HL-60/S4 treated with phorbol 12-myristate 13-acetate at 8.2 ng/mL for 4 days and 3 days (cell line): Measurements from ENCODE around the gene B3GAT3.
"Not testable (repeated sequence)": the region's sequence is repeated elsewhere in the genome, so short reads cannot be mapped to it uniquely, and the experiment has no call there.

Experiments used
- in situ Hi-C: fragments of 300-500 bp; cut with MboI; formaldehyde crosslinking; loops from 2 replicates; pipeline ENCODE4 v1.15.0; 2022; ENCODE audit warnings: low sequenced_read_pairs

Gene B3GAT3

GRCh38 chr11:62645946-62646824 is 24.4 kb upstream of the B3GAT3 start, which contains the start of gene GANAB:
Gene GANAB, minus strand, starts transcription at chr11:62646613. Its CDS starts 14 bp downstream, at chr11:62646599.
- in situ Hi-C loops = no loop called here

GRCh38 chr11:62645671-62645945 is 23.8 kb upstream of the B3GAT3 start:
- in situ Hi-C loops = no loop called here

GRCh38 chr11:62644220-62644619 is 22.4 kb upstream of the B3GAT3 start:
- in situ Hi-C loops = no loop called here

DNA sequence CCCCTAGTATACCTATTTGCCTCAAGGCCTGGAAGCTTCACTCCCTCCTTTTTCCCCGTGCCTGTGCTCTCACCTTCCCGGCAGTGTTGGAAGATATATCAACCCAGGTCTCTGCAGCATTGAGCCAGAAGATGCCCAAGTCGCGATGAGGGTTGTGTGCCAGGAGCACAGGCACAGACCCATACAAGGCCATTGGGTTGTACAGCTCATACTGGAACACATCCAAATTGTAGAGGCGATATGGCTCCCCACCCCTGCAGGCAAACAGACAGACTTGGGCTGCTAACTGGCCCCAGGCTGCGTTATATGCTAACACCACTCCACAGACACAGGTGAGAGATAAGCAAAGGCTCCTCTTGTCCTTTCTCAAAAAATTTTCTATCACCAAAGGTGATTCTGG is 10.7 kb upstream of the B3GAT3 start:
- in situ Hi-C loops = no loop called here

DNA sequence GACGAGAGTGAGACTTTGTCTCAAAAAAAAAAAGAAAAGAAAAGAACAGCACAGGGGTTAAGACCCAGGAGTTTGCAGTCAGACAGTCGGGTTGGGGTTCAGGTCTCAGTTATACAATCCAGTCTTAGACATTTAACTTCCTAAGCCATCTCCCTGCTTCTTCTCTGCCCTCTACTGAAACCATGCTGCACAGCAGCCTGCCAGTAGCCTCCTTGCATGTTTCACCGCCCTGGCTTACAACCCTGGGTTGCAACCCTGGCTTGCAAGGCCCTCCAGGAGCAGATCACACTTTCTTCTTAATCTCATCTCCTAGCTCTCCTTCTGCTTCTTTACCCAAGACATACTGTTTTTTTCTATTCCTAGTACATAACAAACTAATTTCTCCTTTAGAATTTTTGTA is 5.9 kb upstream of the B3GAT3 start:
- in situ Hi-C loops = no loop called here

DNA sequence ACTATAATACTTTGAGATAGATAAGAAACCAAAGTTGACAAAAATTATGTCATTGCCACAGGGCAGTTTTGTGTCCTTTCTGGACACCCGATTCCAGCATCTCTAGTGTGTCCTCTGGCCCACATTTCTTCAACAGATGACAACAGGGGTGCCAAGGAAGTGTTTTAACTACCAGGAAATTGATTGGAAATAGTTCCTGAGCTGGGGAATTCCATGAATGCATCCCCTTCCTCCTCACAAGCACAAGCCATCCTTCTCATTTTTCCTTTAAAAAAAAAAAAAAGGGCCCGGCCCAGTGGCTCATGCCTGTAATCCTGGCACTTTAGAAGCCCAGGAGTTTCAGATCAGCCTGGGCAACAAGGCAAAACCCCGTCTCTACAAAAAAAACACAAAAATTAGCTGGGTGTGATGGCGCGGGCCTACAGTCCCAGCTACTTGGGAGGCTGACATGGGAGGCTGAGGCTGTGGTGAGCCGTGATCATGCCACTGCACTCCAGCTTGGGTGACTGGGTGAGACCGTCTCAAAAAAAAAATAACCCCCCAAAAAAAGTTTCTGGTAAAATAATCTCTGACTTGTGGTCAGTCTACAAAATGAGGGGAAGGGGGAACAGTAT is 797 bp upstream of the B3GAT3 start:
- in situ Hi-C loops = no loop called here

- in situ Hi-C loops = no loop called here
These were observed 689 bp downstream of the B3GAT3 start for GRCh38 chr11:62621027-62621566.

GRCh38 chr11:62616957-62617356 is 4.8 kb downstream of the B3GAT3 start:
- in situ Hi-C loops = not testable (repeated sequence)

- in situ Hi-C loops = no loop called here
These were observed 6.3 kb downstream of the B3GAT3 start for GRCh38 chr11:62615521-62615920.

GRCh38 chr11:62614275-62614674 is 7.5 kb downstream of the B3GAT3 start:
- in situ Hi-C loops = no loop called here

DNA sequence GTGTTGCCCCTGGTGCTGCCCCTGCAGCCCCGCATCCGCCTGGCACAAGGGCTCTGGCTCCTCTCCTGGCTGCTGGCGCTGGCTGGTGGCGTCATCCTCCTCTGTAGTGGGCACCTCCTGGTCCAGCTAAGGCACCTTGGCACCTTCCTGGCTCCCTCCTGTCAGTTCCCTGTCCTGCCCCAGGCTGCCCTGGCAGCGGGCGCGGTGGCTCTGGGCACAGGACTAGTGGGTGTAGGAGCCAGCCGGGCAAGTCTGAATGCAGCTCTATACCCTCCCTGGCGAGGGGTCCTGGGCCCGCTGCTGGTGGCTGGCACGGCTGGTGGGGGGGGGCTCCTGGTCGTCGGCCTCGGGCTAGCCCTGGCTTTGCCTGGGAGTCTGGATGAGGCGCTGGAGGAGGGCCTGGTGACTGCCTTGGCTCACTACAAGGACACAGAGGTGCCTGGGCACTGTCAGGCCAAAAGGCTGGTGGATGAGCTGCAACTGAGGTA is 8.5 kb downstream of the B3GAT3 start:
- in situ Hi-C loops = no loop called here

DNA sequence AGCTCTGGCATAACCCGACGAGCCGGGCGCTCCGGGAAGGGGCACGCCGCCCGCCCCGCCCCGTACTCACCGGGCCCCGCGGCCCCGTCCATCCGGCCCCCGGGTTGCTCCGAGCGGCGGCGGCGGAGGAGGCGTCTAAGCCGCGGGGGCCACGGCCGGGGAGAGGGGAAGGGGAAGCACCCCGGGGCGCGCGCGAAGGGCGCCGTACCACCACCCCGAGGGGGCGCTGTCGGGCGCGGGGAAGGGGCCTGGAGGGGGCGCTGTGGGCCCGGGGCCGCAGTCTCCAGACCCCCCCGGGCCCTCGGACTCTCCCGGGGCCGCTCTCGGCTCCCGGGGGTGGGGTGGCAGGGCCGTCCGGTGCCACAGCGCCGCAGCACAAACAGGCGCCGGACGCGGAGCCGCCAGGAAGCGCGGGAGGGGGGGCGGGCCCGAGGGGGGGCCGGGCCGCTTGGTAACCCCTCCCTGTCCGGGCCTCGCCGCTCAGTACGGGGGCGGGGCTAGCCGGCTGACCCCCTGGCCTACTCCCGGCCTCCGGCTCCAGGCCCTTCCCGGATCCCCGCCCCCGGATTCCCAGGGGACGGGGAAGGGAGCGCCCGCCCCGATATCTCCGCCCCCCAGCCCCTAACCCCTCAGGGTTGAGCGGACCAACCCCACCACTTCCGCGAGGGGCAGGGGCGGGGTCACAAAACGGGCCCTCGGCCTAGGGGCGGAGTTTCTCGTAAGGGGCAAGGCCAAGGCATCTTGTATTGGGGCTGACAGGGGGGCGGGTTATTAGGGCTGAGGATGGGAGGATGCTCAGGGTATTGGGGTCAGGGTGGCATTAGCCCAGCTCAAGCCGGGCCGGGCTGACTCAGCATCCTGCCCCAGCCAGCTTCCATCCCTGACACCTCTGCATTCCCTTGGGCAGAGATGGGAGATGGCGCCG is 9.2 kb downstream of the B3GAT3 start, which contains the start of the genes EML3 and ROM1:
Gene EML3 (minus strand): TSS at position 410 of the 925 bp plus-strand sequence. CDS start 318 bp downstream, at position 92.
Gene ROM1 (plus strand): TSS at position 892 of the 925 bp plus-strand sequence. CDS start 25 bp downstream, at position 917.
- in situ Hi-C loops = no loop called here

- in situ Hi-C loops = no loop called here
These were observed 10.0 kb downstream of the B3GAT3 start for GRCh38 chr11:62611705-62612365.

GRCh38 chr11:62610814-62611704 is 10.7 kb downstream of the B3GAT3 start:
- in situ Hi-C loops = no loop called here

- in situ Hi-C loops = no loop called here
These were observed 11.4 kb downstream of the B3GAT3 start for GRCh38 chr11:62610403-62610802.

DNA sequence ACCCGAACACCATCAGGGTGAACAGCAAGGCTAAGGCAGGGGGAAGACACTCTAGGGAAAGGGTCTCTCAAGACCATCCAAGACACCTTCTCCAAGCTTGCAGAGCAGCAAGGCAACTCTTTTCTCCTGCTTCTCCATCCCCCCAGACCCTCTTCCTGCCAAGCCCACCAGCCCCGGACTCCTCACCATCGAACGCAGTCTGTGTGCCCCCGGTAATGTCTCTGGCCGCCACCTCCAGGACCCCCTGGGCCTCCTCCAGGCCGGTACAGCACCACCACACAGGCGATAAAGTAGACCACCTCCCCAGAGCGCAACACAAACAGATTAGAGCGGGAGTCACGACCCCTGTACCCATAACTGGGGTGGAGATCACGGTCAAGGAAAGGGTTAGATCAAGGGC is 13.0 kb downstream of the B3GAT3 start:
- in situ Hi-C loops = no loop called here

DNA sequence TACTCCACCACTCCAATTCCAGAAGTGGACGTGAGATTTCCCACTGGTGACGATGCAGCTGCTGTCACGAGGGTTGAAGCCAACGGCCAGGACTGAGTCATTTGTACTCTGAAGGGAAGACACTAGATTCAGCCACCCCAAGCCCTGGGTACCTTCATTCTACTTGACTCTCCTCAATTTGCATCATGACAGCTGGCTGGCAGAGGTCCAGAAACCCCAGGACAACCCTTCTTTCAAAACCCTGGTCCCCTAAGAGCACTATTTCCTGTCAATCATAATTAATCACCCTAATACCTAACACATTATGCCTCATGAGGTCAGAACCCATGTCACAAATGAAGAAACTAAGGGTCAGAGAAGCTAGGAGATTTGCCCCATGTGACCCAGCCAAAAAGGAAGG is 14.1 kb downstream of the B3GAT3 start:
- in situ Hi-C loops = no loop called here

DNA sequence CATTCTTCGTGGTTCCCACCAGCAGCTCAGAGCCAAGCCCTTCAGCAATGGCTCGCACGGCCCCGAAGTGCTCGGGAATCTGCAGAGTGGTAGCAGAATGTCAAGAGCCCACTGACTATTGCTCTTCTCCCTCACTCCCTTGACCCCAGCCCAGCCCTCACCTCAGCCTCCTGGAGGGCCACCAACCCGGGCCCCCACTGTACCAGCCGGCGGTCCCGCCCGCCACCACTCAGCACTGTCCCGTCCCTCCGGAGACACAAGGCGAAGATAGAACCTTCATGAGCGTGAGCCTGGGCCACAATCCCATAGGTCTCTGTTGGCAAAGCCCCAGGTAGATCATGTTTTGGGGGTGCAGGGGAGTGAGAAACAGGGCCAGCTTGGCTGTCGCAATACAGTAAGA is 15.9 kb downstream of the B3GAT3 start:
- in situ Hi-C loops = no loop called here

GRCh38 chr11:62605467-62605866 is 16.3 kb downstream of the B3GAT3 start:
- in situ Hi-C loops = no loop called here
